Keratinocyte (primary cell): ENCODE data around the gene DUSP11. TPM values are rescaled to one million over a fixed set of nuclear protein-coding genes. Genes with fewer than 3 reads are reported as not detected.

Experiments
- DNase-seq: peaks from one replicate; pipeline ENCODE4 v3.0.0-alpha.2; 2011; ENCODE audit warnings: low read depth, missing footprints, low spot score
- FAIRE-seq: peaks from 2 replicates; lab custom pipeline; 2011; peaks lifted over from hg19 to GRCh38; lab: Jason Lieb, UNC
- H2AFZ ChIP-seq: 2 replicates; pipeline ENCODE4 v1.6.0; 2012; ENCODE audit warnings: low read length, control low read depth, inconsistent platforms; ENCODE audit not compliant: control insufficient read depth
- H3K27ac ChIP-seq: 2 replicates; pipeline ENCODE4 v1.5.1; 2011; ENCODE audit warnings: low read length; ENCODE audit not compliant: control insufficient read depth, insufficient read depth
- H3K27me3 ChIP-seq: 3 replicates; pipeline ENCODE4 v1.6.0; 2011; ENCODE audit warnings: low read length; ENCODE audit not compliant: control insufficient read depth, insufficient read depth; ENCODE audit errors: extremely low read depth
- H3K36me3 ChIP-seq, 2 experiments: 2 replicates in 1 of 2; 3 replicates in 1 of 2; pipeline ENCODE4 v1.5.1; 2011; ENCODE audit warnings: low read length in 2 of 2, mild to moderate bottlenecking in 1 of 2; ENCODE audit not compliant: control insufficient read depth in 2 of 2, insufficient read depth in 2 of 2; ENCODE audit errors: extremely low read depth in 1 of 2
- H3K4me1 ChIP-seq: 3 replicates; pipeline ENCODE4 v1.5.1; 2011; ENCODE audit warnings: low read length; ENCODE audit not compliant: control insufficient read depth, insufficient read depth; ENCODE audit errors: extremely low read depth
- H3K4me2 ChIP-seq: 3 replicates; pipeline ENCODE4 v1.6.0; 2011; ENCODE audit warnings: low read depth, low read length; ENCODE audit not compliant: control insufficient read depth, insufficient read depth; ENCODE audit errors: extremely low read depth
- H3K4me3 ChIP-seq, 3 experiments: fragments of 200-600 bp in 1 of 3; sonication (generic) in 1 of 3; 2 replicates in 2 of 3; 3 replicates in 1 of 3; pipeline ENCODE4 v1.5.1; 2011 to 2016; ENCODE audit warnings: low read length in 3 of 3, mild to moderate bottlenecking in 3 of 3, control low read depth in 2 of 3, inconsistent platforms in 1 of 3, low read depth in 1 of 3, mixed read lengths in 1 of 3, mixed run types in 1 of 3, moderate library complexity in 1 of 3; ENCODE audit not compliant: control insufficient read depth in 2 of 3, insufficient read depth in 2 of 3; ENCODE audit errors: extremely low read depth in 1 of 3
- H3K79me2 ChIP-seq: 2 replicates; pipeline ENCODE4 v1.6.0; 2012; ENCODE audit warnings: low read length; ENCODE audit not compliant: control insufficient read depth, insufficient read depth
- H3K9ac ChIP-seq: 3 replicates; pipeline ENCODE4 v1.6.0; 2011; ENCODE audit warnings: low read length; ENCODE audit not compliant: control insufficient read depth, insufficient read depth; ENCODE audit errors: extremely low read depth
- H3K9me1 ChIP-seq: 3 replicates; pipeline ENCODE4 v1.6.0; 2011; ENCODE audit warnings: low read length; ENCODE audit not compliant: control insufficient read depth, insufficient read depth; ENCODE audit errors: extremely low read depth
- H3K9me3 ChIP-seq: 2 replicates; pipeline ENCODE4 v1.5.1; 2012; ENCODE audit warnings: low read depth, low read length; ENCODE audit not compliant: control insufficient read depth
- H4K20me1 ChIP-seq: 3 replicates; pipeline ENCODE4 v1.6.0; 2011; ENCODE audit warnings: low read length; ENCODE audit not compliant: control insufficient read depth, insufficient read depth; ENCODE audit errors: extremely low read depth
- EZH2 ChIP-seq: IDR thresholded peaks from one replicate; pipeline ENCODE4 v1.6.1; 2012; ENCODE audit warnings: inconsistent platforms, mild to moderate bottlenecking, low read length, moderate library complexity
- dilution Hi-C: fragments of 300-500 bp; cut with MboI; formaldehyde crosslinking; loops from one replicate; pipeline ENCODE4 v1.7.0; 2020; ENCODE audit warnings: low sequenced_read_pairs; ENCODE audit not compliant: extremely low pct_ligation_motif_present
- polyA plus RNA-seq, 5 experiments: library from polyadenylated mRNA; depleted of rRNA in 3 of 5; stranded (reverse) in 3 of 5; stranded (forward) in 1 of 5; unstranded in 1 of 5; fragments of >200 nt; gene quantifications; 1 replicate in 1 of 5; 2 replicates in 3 of 5; 3 replicates in 1 of 5; pipeline versions ENCODE4 v1.2.1 to v1.2.3, GENCODE V29; 2011 to 2012; ENCODE audit warnings: missing spikeins in 2 of 5, low read depth in 1 of 5, low replicate concordance in 1 of 5
- TF ChIP-seq, protein P1 (sequence below), 3 experiments: IDR thresholded peaks in 1 of 3; conservative IDR thresholded peaks in 1 of 3; optimal IDR thresholded peaks in 1 of 3; 2 replicates in 2 of 3; 3 replicates in 1 of 3; pipeline versions ENCODE3 to v1.5.1; 2011; ENCODE audit warnings: low read length in 3 of 3, mild to moderate bottlenecking in 3 of 3, moderate library complexity in 2 of 3, control low read depth in 1 of 3, inconsistent platforms in 1 of 3; ENCODE audit not compliant: insufficient read depth in 2 of 3; ENCODE audit errors: extremely low read depth in 1 of 3

DUSP11 gene
- polyA plus RNA-seq, 1 donor (not counting 4 experiments of a cell fraction or from before 2014, with no cell fraction given): 83.7 TPM

DNA sequence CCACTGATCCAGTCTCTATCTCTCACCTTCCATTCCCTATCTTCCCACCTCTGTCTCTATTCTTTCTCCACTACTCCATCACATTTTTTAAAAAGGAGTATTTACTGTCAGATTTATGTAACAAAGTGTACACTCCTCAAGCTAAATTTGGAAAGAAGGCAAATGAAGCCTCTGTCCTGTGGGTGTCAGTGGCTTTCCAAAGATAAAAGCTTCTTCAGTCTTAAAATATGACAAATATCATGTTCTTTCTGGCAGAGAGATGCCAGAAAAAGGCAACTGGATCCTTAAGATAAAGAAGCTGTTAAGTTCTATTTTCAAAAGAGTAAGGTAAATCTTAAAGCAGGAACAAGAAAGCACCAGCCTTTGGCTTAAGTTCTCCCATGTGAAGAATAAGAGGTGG is 7.1 kb downstream of the DUSP11 start:
- Histone ChIP-seq H3K27ac (no peak overlapping the region), H3K4me3 (no peak overlapping the region), H3K4me1 (peaks cover 20% of the 10 kb centered on the region), H3K4me2 (no peak overlapping the region), H3K27me3 (no peaks in the 10 kb centered on the region), H3K9me1 (no peaks in the 10 kb centered on the region), H3K9ac (no peak overlapping the region), H4K20me1 (no peaks in the 10 kb centered on the region), H2AFZ (no peak overlapping the region), H3K9me3 (no peaks in the 10 kb centered on the region), H3K79me2 (peaks cover 62% of the 10 kb centered on the region), H3K36me3 (peaks cover 15 to 39% of the 10 kb centered on the region in 2 experiments)
- DNase-seq (no peak), FAIRE-seq (no peak)
- TF ChIP-seq, protein P1, sequence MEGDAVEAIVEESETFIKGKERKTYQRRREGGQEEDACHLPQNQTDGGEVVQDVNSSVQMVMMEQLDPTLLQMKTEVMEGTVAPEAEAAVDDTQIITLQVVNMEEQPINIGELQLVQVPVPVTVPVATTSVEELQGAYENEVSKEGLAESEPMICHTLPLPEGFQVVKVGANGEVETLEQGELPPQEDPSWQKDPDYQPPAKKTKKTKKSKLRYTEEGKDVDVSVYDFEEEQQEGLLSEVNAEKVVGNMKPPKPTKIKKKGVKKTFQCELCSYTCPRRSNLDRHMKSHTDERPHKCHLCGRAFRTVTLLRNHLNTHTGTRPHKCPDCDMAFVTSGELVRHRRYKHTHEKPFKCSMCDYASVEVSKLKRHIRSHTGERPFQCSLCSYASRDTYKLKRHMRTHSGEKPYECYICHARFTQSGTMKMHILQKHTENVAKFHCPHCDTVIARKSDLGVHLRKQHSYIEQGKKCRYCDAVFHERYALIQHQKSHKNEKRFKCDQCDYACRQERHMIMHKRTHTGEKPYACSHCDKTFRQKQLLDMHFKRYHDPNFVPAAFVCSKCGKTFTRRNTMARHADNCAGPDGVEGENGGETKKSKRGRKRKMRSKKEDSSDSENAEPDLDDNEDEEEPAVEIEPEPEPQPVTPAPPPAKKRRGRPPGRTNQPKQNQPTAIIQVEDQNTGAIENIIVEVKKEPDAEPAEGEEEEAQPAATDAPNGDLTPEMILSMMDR (optimal IDR thresholded peaks at IDR 0.05 in 1 of 3, IDR thresholded peaks at IDR 0.05 in 1 of 3, conservative IDR thresholded peaks at IDR 0.05 in 1 of 3; ENCODE audit: extremely low read depth in 1 of 3, insufficient read depth in 2 of 3, low read length in 3 of 3): no peak
- TF ChIP-seq EZH2: no peak
- dilution Hi-C loops: no loop called here

DNA sequence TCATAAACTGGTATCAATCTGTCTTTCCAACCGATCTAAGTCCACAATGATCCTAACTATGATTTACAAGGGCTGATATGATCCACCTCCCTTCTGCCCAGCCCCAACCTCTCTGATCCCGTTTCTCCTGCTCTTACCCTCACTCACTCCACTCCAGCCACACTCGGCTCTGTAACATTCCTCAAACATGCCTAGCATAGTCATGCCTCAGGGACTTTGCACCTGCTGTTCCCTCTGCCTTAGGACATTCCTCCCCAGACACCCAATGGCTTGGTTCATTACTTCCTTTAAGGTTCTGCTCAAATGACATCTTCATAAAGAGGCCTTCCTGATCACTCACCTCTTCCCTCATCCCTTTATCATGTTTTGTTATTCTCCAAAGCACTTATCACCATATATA is 9.2 kb downstream of the DUSP11 start:
- Histone ChIP-seq H4K20me1 (no peaks in the 10 kb centered on the region), H3K36me3 (peaks cover 19 to 51% of the 10 kb centered on the region in 2 experiments)
- FAIRE-seq: peak; percentile 5

More for the DNA sequence above, 9.2 kb downstream of the DUSP11 start:
- no peaks in the 10 kb centered on the region for H3K27me3 ChIP-seq
- DNase-seq: no peak
- no peak overlapping the region for H3K9ac ChIP-seq
- no peaks in the 10 kb centered on the region for H3K9me1 ChIP-seq
- TF ChIP-seq, protein P1 (optimal IDR thresholded peaks at IDR 0.05 in 1 of 3, IDR thresholded peaks at IDR 0.05 in 1 of 3, conservative IDR thresholded peaks at IDR 0.05 in 1 of 3; ENCODE audit: extremely low read depth in 1 of 3, insufficient read depth in 2 of 3, low read length in 3 of 3): no peak
- TF ChIP-seq EZH2: no peak
- dilution Hi-C loops: no loop called here
- no peak overlapping the region for H2AFZ ChIP-seq
- no peak overlapping the region for H3K4me2 ChIP-seq
- H3K4me3 ChIP-seq: no peak overlapping the region
- H3K27ac ChIP-seq: no peak overlapping the region
- peaks cover 67% of the 10 kb centered on the region for H3K79me2 ChIP-seq
- H3K4me1 ChIP-seq: peaks cover under 1% of the 10 kb centered on the region
- no peaks in the 10 kb centered on the region for H3K9me3 ChIP-seq
